ENCODE data around the gene RIT2.

The RIT2 gene

GRCh38 chr18:43034683-43035500 lies 80.6 kb downstream of the RIT2 start:
- no peak for DNase-seq
- Histone ChIP-seq H3K4me2 (ENCODE audit: low read depth, low read length) (no peak overlapping the region), H3K4me3 (ENCODE audit: low read length) (no peak overlapping the region), H3K9me3 (replicated peaks; ENCODE audit: insufficient read depth, low read length) (no peaks in the 10 kb centered on the region), H3K36me3 (replicated peaks; ENCODE audit: insufficient read depth, low read length) (no peaks in the 10 kb centered on the region), H4K20me1 (ENCODE audit: insufficient read depth, low read length) (no peaks in the 10 kb centered on the region), H3K79me2 (ENCODE audit: low read length) (no peaks in the 10 kb centered on the region), H2AFZ (ENCODE audit: low read length) (no peak overlapping the region), H3K9me2 (replicated peaks; ENCODE audit: insufficient read depth, low read length) (no peaks in the 10 kb centered on the region), H3K4me1 (ENCODE audit: low read length) (no peaks in the 10 kb centered on the region), H3K27me3 (replicated peaks; ENCODE audit: insufficient read depth, low read length) (no peaks in the 10 kb centered on the region), H3K27ac (ENCODE audit: low read length) (no peak overlapping the region), H3F3A (ENCODE audit: insufficient read depth, low read length) (no peaks in the 10 kb centered on the region), H3K9ac (ENCODE audit: low read length) (no peak overlapping the region)
- TF ChIP-seq, protein P1, sequence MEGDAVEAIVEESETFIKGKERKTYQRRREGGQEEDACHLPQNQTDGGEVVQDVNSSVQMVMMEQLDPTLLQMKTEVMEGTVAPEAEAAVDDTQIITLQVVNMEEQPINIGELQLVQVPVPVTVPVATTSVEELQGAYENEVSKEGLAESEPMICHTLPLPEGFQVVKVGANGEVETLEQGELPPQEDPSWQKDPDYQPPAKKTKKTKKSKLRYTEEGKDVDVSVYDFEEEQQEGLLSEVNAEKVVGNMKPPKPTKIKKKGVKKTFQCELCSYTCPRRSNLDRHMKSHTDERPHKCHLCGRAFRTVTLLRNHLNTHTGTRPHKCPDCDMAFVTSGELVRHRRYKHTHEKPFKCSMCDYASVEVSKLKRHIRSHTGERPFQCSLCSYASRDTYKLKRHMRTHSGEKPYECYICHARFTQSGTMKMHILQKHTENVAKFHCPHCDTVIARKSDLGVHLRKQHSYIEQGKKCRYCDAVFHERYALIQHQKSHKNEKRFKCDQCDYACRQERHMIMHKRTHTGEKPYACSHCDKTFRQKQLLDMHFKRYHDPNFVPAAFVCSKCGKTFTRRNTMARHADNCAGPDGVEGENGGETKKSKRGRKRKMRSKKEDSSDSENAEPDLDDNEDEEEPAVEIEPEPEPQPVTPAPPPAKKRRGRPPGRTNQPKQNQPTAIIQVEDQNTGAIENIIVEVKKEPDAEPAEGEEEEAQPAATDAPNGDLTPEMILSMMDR (IDR thresholded peaks at IDR 0.05; ENCODE audit: low read length): no peak
- TF ChIP-seq EZH2phosphoT487 (IDR thresholded peaks at IDR 0.05; ENCODE audit: low read length) (no peak), EZH2 (optimal IDR thresholded peaks at IDR 0.05; ENCODE audit: low read depth, low read length) (no peak)

- Histone ChIP-seq H3K27me3 (replicated peaks; ENCODE audit: insufficient read depth, low read length) (no peaks in the 10 kb centered on the region), H3K4me1 (ENCODE audit: low read length) (no peaks in the 10 kb centered on the region), H3K9ac (ENCODE audit: low read length) (no peak overlapping the region), H3K27ac (ENCODE audit: low read length) (no peak overlapping the region), H2AFZ (ENCODE audit: low read length) (no peak overlapping the region), H3K36me3 (replicated peaks; ENCODE audit: insufficient read depth, low read length) (no peaks in the 10 kb centered on the region), H3K4me3 (ENCODE audit: low read length) (no peak overlapping the region), H3K79me2 (ENCODE audit: low read length) (no peaks in the 10 kb centered on the region), H3K4me2 (ENCODE audit: low read depth, low read length) (no peak overlapping the region), H3K9me2 (replicated peaks; ENCODE audit: insufficient read depth, low read length) (no peaks in the 10 kb centered on the region), H3F3A (ENCODE audit: insufficient read depth, low read length) (no peaks in the 10 kb centered on the region), H4K20me1 (ENCODE audit: insufficient read depth, low read length) (no peaks in the 10 kb centered on the region), H3K9me3 (replicated peaks; ENCODE audit: insufficient read depth, low read length) (no peaks in the 10 kb centered on the region)
- DNase-seq: no peak
- TF ChIP-seq EZH2phosphoT487 (IDR thresholded peaks at IDR 0.05; ENCODE audit: low read length): no peak
- TF ChIP-seq, protein P1 (IDR thresholded peaks at IDR 0.05; ENCODE audit: low read length): no peak
- no peak for TF ChIP-seq EZH2 (optimal IDR thresholded peaks at IDR 0.05; ENCODE audit: low read depth, low read length)
Measured at GRCh38 chr18:43031169-43031568, 84.3 kb downstream of the RIT2 start.

GRCh38 chr18:43029414-43029813 lies 86.1 kb downstream of the RIT2 start:
- Histone ChIP-seq H3K4me3 (ENCODE audit: low read length) (no peak overlapping the region), H3K9me3 (replicated peaks; ENCODE audit: insufficient read depth, low read length) (no peaks in the 10 kb centered on the region), H3K27ac (ENCODE audit: low read length) (no peak overlapping the region), H3K9ac (ENCODE audit: low read length) (no peak overlapping the region), H3K4me2 (ENCODE audit: low read depth, low read length) (no peak overlapping the region), H3K4me1 (ENCODE audit: low read length) (no peaks in the 10 kb centered on the region), H3K79me2 (ENCODE audit: low read length) (no peaks in the 10 kb centered on the region), H3F3A (ENCODE audit: insufficient read depth, low read length) (no peaks in the 10 kb centered on the region), H3K27me3 (replicated peaks; ENCODE audit: insufficient read depth, low read length) (no peaks in the 10 kb centered on the region), H3K36me3 (replicated peaks; ENCODE audit: insufficient read depth, low read length) (no peaks in the 10 kb centered on the region), H4K20me1 (ENCODE audit: insufficient read depth, low read length) (no peaks in the 10 kb centered on the region), H3K9me2 (replicated peaks; ENCODE audit: insufficient read depth, low read length) (no peaks in the 10 kb centered on the region), H2AFZ (ENCODE audit: low read length) (no peak overlapping the region)
- DNase-seq: no peak
- TF ChIP-seq EZH2phosphoT487 (IDR thresholded peaks at IDR 0.05; ENCODE audit: low read length) (no peak), EZH2 (optimal IDR thresholded peaks at IDR 0.05; ENCODE audit: low read depth, low read length) (no peak)

- no peaks in the 10 kb centered on the region for H3K9me2 ChIP-seq (replicated peaks; ENCODE audit: insufficient read depth, low read length)
- no peak overlapping the region for H3K9ac ChIP-seq (ENCODE audit: low read length)
- TF ChIP-seq, protein P1 (IDR thresholded peaks at IDR 0.05; ENCODE audit: low read length): no peak
- TF ChIP-seq EZH2 (optimal IDR thresholded peaks at IDR 0.05; ENCODE audit: low read depth, low read length) (no peak), EZH2phosphoT487 (IDR thresholded peaks at IDR 0.05; ENCODE audit: low read length) (no peak)
- no peaks in the 10 kb centered on the region for H3K36me3 ChIP-seq (replicated peaks; ENCODE audit: insufficient read depth, low read length)
- no peak overlapping the region for H3K27ac ChIP-seq (ENCODE audit: low read length)
- H3K27me3 ChIP-seq (replicated peaks; ENCODE audit: insufficient read depth, low read length): no peaks in the 10 kb centered on the region
- H4K20me1 ChIP-seq (ENCODE audit: insufficient read depth, low read length): no peaks in the 10 kb centered on the region
- H3K4me3 ChIP-seq (ENCODE audit: low read length): no peak overlapping the region
- H3F3A ChIP-seq (ENCODE audit: insufficient read depth, low read length): no peaks in the 10 kb centered on the region
- H3K9me3 ChIP-seq (replicated peaks; ENCODE audit: insufficient read depth, low read length): no peaks in the 10 kb centered on the region
- no peaks in the 10 kb centered on the region for H3K4me1 ChIP-seq (ENCODE audit: low read length)
- H2AFZ ChIP-seq (ENCODE audit: low read length): no peak overlapping the region
- no peak for DNase-seq
- H3K4me2 ChIP-seq (ENCODE audit: low read depth, low read length): no peak overlapping the region
- no peaks in the 10 kb centered on the region for H3K79me2 ChIP-seq (ENCODE audit: low read length)
Measured at GRCh38 chr18:43022874-43023273, 92.6 kb downstream of the RIT2 start.
